ENCODE results near the gene ZBP1. TPM values are rescaled to one million over a fixed set of nuclear protein-coding genes. Genes with fewer than 3 reads are reported as not detected.

The ZBP1 gene
- total RNA-seq, 1 experiment from 2014 or later = 2.9 TPM

DNA sequence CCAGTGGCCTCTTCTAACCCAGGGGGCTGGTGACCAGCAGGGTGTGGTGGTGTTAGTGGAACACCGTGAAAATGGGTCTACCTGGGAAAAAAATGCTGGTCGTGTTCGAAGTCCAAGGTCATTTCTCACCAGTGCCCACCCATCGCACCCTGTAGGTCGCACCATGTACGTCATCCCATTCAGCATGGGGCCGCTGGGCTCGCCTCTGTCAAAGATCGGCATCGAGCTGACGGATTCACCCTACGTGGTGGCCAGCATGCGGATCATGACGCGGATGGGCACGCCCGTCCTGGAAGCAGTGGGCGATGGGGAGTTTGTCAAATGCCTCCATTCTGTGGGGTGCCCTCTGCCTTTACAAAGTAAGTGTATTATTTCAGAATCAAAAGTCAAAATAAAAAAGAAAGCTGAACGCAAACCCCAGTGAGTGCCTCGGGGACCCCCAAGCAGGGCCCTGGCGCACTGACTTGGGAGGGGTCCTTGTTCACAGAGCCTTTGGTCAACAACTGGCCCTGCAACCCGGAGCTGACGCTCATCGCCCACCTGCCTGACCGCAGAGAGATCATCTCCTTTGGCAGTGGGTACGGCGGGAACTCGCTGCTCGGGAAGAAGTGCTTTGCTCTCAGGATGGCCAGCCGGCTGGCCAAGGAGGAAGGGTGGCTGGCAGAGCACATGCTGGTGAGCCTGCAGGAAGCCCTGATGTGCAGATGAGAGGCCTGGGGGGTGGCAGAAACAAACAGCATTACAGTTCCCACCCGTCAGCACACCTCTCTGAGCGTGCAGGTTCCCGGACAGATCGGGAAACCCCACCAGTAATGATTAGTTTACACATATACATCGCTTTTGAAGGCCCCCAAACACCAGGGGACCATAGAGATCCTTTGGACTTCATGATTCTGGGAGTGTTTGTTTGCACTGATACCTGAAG lies 57.4 kb downstream of the ZBP1 start:
- Histone ChIP-seq H3K4me2 (ENCODE audit: low read depth, low read length, poor library complexity, severe bottlenecking) (no peak overlapping the region), H3K27ac (ENCODE audit: low read length) (no peak overlapping the region), H3K36me3 (ENCODE audit: insufficient read depth, low read length) (no peaks in the 10 kb centered on the region), H3K27me3 (ENCODE audit: low read length) (no peaks in the 10 kb centered on the region), H3K4me1 (ENCODE audit: low read length) (no peaks in the 10 kb centered on the region), H3K9me2 (replicated peaks; ENCODE audit: insufficient read depth, low read length) (no peaks in the 10 kb centered on the region), H2AFZ (ENCODE audit: low read length) (no peak overlapping the region), H3K9ac (ENCODE audit: low read length) (no peak overlapping the region), H4K20me1 (ENCODE audit: insufficient read depth, low read depth, low read length) (no peaks in the 10 kb centered on the region; the same call in 1 of the 2 replicates), H3K4me3 (ENCODE audit: low read length) (no peak overlapping the region), H3K9me3 (ENCODE audit: low read length) (no peaks in the 10 kb centered on the region), H3K79me2 (ENCODE audit: low read length) (no peaks in the 10 kb centered on the region)
- no peak for DNase-seq

DNA sequence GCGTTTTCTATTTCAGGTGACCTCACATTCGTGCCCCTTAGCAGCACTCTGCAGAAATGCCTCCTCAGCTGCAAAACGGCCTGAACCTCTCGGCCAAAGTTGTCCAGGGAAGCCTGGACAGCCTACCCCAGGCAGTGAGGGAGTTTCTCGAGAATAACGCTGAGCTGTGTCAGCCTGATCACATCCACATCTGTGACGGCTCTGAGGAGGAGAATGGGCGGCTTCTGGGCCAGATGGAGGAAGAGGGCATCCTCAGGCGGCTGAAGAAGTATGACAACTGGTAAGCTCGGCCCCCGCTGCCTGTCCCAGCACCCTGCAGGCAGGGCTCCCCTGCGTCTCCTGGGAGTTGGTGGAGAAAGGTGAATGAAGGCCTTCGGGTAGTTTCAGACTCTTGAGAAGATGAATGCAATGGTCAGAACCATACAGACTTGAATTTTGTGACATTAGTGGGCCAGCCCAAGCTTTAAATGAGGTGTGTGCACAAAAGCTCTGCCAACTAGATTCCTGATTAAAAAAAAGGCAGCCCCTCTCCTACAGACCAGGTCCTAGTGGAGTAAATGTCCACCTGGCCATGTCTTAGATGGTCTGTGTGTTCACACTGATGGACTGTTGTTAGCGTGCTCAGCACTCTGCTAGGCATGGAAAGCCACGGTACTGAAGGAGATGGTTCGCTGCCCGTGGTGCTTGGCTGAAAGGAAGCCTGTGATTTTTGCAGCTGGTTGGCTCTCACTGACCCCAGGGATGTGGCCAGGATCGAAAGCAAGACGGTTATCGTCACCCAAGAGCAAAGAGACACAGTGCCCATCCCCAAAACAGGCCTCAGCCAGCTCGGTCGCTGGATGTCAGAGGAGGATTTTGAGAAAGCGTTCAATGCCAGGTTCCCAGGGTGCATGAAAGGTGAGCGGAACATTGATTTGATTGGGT lies 58.6 kb downstream of the ZBP1 start:
- Histone ChIP-seq H4K20me1 (ENCODE audit: insufficient read depth, low read depth, low read length) (no peaks in the 10 kb centered on the region; the same call in 1 of the 2 replicates), H3K9ac (ENCODE audit: low read length) (no peak overlapping the region), H3K27me3 (ENCODE audit: low read length) (no peaks in the 10 kb centered on the region), H3K4me3 (ENCODE audit: low read length) (no peak overlapping the region), H3K27ac (ENCODE audit: low read length) (no peak overlapping the region), H3K9me3 (ENCODE audit: low read length) (no peaks in the 10 kb centered on the region), H3K79me2 (ENCODE audit: low read length) (no peaks in the 10 kb centered on the region), H3K9me2 (replicated peaks; ENCODE audit: insufficient read depth, low read length) (no peaks in the 10 kb centered on the region), H3K4me2 (ENCODE audit: low read depth, low read length, poor library complexity, severe bottlenecking) (no peak overlapping the region), H3K36me3 (ENCODE audit: insufficient read depth, low read length) (no peaks in the 10 kb centered on the region), H2AFZ (ENCODE audit: low read length) (no peak overlapping the region), H3K4me1 (ENCODE audit: low read length) (no peaks in the 10 kb centered on the region)
- DNase-seq = no peak

DNA sequence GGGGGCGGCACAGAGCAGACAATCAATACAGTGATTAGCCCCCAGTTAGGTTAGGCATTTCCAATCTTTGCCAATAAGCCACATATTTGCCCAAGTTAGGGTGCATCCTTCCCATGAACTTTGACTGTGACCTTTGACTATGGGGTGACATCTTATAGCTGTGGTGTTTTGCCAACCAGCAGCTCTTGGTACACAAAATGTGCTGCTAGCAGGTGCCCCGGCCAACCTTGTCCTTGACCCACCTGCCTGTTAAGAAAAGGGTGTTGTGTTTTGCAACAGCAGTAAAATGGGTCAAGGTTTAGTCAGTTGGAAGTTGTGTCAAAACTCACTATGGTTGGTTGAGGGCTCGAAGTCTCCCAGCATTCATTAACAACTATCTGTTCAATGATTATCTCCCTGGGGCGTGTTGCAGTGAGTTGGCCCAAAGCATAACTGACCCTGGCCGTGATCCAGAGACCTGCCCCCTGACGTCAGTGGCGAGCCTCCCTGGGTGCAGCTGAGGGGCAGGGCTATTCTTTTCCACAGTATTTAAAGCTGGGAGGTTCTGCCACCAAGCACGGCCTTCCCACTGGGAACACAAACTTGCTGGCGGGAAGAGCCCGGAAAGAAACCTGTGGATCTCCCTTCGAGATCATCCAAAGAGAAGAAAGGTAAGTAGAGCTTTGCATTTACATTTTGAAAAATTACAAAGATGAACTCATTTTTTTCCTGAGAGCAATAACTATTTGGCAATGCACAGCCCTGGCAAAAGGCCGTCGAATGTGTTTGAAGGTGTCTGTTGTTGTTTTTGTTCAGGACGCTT lies 59.5 kb downstream of the ZBP1 start, which contains the start of gene PCK1:
Gene PCK1, plus strand, starts transcription at position 557 of the 802 bp plus-strand sequence. CDS start 302 bp downstream, outside the sequence.
- no peaks in the 10 kb centered on the region for H3K9me3 ChIP-seq (ENCODE audit: low read length)
- DNase-seq = no peak
- no peaks in the 10 kb centered on the region; the same call in 1 of the 2 replicates for H4K20me1 ChIP-seq (ENCODE audit: insufficient read depth, low read depth, low read length)
- no peak within 1 kb of the TSS for H3K27ac ChIP-seq (ENCODE audit: low read length)
- H3K27me3 ChIP-seq (ENCODE audit: low read length) = no peaks in the 10 kb centered on the region
- H3K4me3 ChIP-seq (ENCODE audit: low read length) = no peak within 1 kb of the TSS
- no peaks in the 10 kb centered on the region for H3K9me2 ChIP-seq (replicated peaks; ENCODE audit: insufficient read depth, low read length)
- H3K79me2 ChIP-seq (ENCODE audit: low read length) = no peaks in the 10 kb centered on the region
- no peaks in the 10 kb centered on the region for H3K4me1 ChIP-seq (ENCODE audit: low read length)
- no peaks in the 10 kb centered on the region for H3K36me3 ChIP-seq (ENCODE audit: insufficient read depth, low read length)
- H2AFZ ChIP-seq (ENCODE audit: low read length) = no peak within 1 kb of the TSS
- no peak within 1 kb of the TSS for H3K9ac ChIP-seq (ENCODE audit: low read length)
- H3K4me2 ChIP-seq (ENCODE audit: low read depth, low read length, poor library complexity, severe bottlenecking) = no peak within 1 kb of the TSS

DNA sequence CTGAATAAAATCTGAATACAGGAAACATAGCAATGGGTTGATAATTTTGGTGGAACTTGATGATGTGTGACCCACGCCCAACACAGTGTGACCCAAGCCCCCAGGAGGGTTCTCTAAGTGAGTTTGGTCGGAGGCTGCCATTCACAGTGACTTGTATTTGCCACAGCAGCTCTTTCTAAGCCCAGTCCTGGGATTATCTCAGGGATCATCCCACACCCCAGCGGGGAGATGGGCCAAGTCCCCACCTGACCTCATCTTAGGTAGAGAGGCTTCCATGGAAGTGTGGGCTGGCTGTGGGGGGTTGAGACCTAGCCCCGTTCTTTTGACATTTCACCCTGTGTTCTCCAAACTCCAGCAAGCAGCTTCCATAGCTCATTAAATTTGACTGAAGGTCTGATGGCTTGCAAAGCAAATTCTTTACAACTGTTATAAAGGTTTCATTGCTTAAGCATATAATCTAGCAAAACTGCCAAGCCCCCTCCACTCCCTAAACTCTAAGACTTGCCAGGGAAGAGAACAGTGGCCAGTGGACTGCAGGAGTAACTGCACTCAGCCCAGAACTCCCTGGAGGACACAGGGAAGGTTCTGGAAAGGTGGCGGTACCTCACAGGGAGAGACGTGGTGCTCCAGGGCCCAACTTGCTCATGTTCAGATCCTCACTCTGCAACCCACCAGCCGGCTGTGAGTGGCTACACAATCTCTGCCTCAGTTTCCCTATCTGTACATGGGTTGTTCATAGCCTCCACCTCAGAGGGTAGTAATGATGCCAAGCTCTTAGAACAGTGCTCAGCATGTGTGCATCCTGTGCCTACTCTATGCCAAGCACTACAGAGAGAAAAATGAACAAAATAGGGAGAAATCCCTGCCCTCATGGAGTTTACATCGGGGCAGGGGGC lies 60.3 kb downstream of the ZBP1 start:
- Histone ChIP-seq H3K9me2 (replicated peaks; ENCODE audit: insufficient read depth, low read length) (no peaks in the 10 kb centered on the region), H3K4me2 (ENCODE audit: low read depth, low read length, poor library complexity, severe bottlenecking) (no peak overlapping the region), H3K27me3 (ENCODE audit: low read length) (no peaks in the 10 kb centered on the region), H3K4me3 (ENCODE audit: low read length) (no peak overlapping the region), H3K4me1 (ENCODE audit: low read length) (no peaks in the 10 kb centered on the region), H4K20me1 (ENCODE audit: insufficient read depth, low read depth, low read length) (no peaks in the 10 kb centered on the region; the same call in 1 of the 2 replicates), H2AFZ (ENCODE audit: low read length) (no peak overlapping the region), H3K27ac (ENCODE audit: low read length) (no peak overlapping the region), H3K9ac (ENCODE audit: low read length) (no peak overlapping the region), H3K79me2 (ENCODE audit: low read length) (no peaks in the 10 kb centered on the region), H3K9me3 (ENCODE audit: low read length) (no peaks in the 10 kb centered on the region), H3K36me3 (ENCODE audit: insufficient read depth, low read length) (no peaks in the 10 kb centered on the region)
- DNase-seq = no peak

- no peaks in the 10 kb centered on the region for H3K4me1 ChIP-seq (ENCODE audit: low read length)
- no peak for DNase-seq
- no peak overlapping the region for H2AFZ ChIP-seq (ENCODE audit: low read length)
- H3K4me2 ChIP-seq (ENCODE audit: low read depth, low read length, poor library complexity, severe bottlenecking) = no peak overlapping the region
- H3K9me3 ChIP-seq (ENCODE audit: low read length) = no peaks in the 10 kb centered on the region
- no peak overlapping the region for H3K4me3 ChIP-seq (ENCODE audit: low read length)
- no peaks in the 10 kb centered on the region; the same call in 1 of the 2 replicates for H4K20me1 ChIP-seq (ENCODE audit: insufficient read depth, low read depth, low read length)
- no peaks in the 10 kb centered on the region for H3K36me3 ChIP-seq (ENCODE audit: insufficient read depth, low read length)
- no peaks in the 10 kb centered on the region for H3K79me2 ChIP-seq (ENCODE audit: low read length)
- no peak overlapping the region for H3K27ac ChIP-seq (ENCODE audit: low read length)
- no peaks in the 10 kb centered on the region for H3K9me2 ChIP-seq (replicated peaks; ENCODE audit: insufficient read depth, low read length)
- no peak overlapping the region for H3K9ac ChIP-seq (ENCODE audit: low read length)
- H3K27me3 ChIP-seq (ENCODE audit: low read length) = no peaks in the 10 kb centered on the region
Observed at GRCh38 chr20:57559289-57559634, 61.0 kb downstream of the ZBP1 start.

GRCh38 chr20:57558614-57559288 lies 61.5 kb downstream of the ZBP1 start:
- Histone ChIP-seq H3K4me1 (ENCODE audit: low read length) (no peaks in the 10 kb centered on the region), H3K4me2 (ENCODE audit: low read depth, low read length, poor library complexity, severe bottlenecking) (no peak overlapping the region), H4K20me1 (ENCODE audit: insufficient read depth, low read depth, low read length) (no peaks in the 10 kb centered on the region; the same call in 1 of the 2 replicates), H3K27ac (ENCODE audit: low read length) (no peak overlapping the region), H3K36me3 (ENCODE audit: insufficient read depth, low read length) (no peaks in the 10 kb centered on the region), H3K9me2 (replicated peaks; ENCODE audit: insufficient read depth, low read length) (no peaks in the 10 kb centered on the region), H3K9me3 (ENCODE audit: low read length) (no peaks in the 10 kb centered on the region), H3K9ac (ENCODE audit: low read length) (no peak overlapping the region), H2AFZ (ENCODE audit: low read length) (no peak overlapping the region), H3K79me2 (ENCODE audit: low read length) (no peaks in the 10 kb centered on the region), H3K27me3 (ENCODE audit: low read length) (no peaks in the 10 kb centered on the region), H3K4me3 (ENCODE audit: low read length) (no peak overlapping the region)
- DNase-seq = no peak
